GM11168 (cell line): ENCODE data around the gene DNM3.

Experiments used
- in situ Hi-C: fragments of 300-500 bp; cut with MboI; formaldehyde crosslinking; loops from one replicate; pipeline ENCODE4 v1.12.0; 2022; ENCODE audit warnings: low sequenced_read_pairs; ENCODE audit not compliant: unreplicated experiment

The DNM3 gene

DNA sequence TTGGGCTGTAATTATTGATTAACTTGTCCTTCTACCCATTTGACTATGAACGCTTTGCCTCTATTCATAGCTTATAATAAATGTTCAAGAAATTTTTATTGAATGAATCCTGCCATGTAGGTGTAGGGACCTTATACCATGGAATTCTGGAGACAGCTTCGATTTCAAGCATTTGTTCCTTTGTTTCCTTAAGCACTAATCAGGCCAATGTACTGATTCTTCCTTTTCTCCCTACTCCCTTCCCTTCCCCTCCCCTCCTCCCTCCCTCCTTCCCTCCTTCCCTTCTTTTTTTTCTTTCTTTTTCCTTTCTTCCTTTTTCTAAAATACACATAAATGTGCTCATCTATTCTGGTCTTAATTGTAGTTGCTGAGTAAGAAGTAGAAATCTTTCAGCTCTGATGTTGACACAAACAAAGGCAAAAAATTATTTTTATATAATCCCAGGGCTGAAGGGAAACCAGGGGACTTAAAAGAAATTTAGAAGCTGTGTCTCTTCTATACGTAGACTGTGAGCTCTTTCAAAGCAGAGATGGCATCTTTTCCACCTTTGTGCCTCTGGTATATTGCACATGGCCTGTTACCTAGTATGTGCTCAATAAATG is 24.9 kb upstream of the DNM3 start:
- in situ Hi-C loops = no loop called here

DNA sequence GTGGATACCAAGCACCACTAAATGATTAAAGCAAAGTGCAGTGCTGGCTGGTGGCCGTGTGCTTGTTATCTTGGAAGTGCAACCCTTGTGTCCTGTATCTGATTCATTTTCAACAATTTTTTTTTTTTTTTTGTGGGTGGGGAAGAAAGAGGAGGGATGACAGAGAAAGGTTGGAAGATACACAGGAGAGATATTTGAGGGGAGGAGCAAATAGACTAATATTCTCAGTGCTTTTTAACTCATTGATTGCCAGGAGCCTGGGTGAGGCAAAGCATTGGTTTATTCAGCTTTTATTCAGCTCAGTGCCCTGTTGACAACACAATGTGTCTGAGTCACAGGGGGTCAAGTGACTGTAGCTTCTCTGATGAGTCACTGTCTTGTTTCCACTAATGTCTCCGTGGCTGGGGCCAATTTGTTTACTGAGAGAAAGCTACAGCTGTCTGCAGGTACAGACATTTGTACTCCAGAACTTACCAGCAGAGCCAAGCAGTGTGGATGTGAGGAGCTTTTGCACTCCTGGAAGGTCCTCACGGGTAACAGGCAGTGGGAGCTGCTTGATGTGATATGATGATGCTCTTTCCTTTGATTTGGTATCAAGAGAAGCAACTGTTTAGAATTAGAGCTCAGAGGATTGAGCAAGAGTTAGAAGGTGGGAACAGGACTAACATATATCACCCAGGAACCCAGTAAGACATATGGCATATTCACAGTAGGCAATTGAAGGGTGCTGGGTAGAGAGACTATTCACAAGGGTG is 23.6 kb upstream of the DNM3 start:
- in situ Hi-C loops = no loop called here

DNA sequence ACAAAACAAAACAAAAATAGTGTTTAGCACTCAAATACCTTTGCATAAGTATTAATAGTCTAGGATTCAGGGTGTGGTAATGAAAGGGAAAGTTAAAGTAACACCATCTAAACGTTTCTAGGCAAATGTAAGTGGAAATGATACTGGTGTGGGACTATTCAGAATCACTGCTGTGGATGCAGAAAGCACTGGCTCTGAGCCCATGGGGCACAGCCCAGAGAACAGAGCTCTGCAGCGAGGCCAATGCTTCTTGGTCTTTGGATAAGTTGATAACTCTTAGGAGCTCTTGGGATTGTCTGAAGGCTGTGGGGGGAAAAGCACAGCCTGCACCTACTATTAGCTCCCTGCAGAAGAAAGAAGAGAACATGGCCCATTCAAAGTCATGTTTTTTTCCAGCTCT is 21.4 kb upstream of the DNM3 start:
- in situ Hi-C loops = no loop called here

DNA sequence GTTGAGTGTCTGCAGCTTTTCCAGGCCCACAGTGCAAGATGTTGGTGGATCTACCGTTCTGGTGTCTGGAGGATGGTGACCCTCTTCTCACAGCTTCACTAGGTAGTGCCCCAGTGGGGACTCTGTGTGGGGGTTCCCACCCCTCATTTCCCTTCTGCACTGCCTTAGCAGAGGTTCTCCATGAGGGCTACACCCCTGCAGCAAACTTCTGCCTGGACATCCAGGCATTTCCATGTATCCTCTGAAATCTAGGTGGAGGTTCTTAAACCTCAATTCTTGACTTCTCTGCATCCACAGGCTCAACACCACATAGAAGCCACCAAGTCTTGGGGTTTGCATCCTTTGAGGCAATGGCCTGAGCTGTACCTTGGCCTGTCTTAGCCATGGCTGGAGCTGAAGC is 14.3 kb upstream of the DNM3 start:
- in situ Hi-C loops = no loop called here

DNA sequence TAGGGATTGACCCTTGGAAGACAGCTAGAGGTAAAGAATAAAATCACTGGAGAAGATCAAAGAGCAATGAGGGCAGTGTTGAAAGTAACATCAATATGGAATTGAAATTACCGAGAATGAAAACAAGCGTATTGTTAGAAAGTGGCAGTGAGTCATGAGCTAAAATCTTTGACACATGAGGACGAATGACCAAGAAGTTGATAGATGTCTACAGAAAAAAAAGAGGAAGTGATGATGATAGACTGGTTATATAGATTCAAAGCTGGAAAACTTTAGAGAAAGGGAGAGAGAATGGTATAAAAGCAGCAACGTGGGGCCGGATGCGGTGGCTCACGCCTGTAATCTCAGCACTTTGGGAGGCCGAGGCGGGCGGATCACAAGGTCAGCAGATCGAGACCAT is 12.5 kb upstream of the DNM3 start:
- in situ Hi-C loops = no loop called here

DNA sequence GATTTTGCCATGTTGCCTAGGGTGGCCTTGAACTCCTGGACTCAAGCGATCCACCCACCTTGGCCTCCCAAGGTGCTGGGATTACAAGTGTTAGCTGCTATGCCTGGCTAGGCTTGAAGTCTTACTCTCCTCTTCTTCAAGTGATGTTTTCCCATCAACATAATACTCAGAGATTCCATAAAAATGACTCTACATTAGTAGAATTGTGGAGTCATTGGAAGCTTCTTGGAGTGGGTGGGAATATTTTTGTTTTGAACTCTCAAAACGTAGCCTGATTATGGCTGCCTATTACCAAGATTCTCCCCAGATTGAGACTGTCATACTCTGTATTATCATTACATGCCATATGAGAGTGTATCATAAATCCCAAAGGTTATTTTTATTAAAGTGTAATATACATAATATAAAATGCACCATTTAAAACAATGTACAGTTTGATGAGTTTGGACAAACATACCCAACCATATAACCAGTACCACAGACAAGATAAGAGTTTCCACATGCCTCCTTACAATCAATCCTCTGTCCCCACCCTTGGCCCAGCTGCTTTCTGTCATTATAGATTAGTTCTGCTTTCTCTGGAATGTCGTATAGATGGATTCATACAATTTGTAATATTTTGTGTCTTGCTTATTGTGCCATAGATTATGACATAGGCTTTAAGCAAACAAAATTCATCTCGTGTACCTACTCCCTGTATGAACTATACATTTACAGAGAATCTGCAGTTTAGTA is 8.0 kb upstream of the DNM3 start:
- in situ Hi-C loops = no loop called here

DNA sequence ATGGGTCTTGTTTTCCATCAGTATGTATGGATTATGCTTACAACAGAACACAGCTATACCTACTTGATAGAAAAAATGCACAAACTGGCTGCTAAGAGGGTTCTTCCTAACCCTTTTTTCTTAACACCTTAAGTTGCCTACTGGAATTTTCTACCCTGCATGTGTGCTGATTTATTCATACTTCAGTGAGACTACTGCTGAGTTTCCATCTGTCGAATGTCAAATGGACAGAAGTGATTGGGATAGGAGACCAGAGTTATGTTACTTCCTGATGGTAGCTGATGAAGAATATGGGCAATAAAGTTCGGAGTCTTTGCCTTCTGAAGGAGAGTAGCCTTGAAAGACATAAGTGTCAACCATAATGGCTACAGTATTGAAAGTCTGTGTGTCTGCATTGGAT is 6.5 kb upstream of the DNM3 start:
- in situ Hi-C loops = no loop called here

DNA sequence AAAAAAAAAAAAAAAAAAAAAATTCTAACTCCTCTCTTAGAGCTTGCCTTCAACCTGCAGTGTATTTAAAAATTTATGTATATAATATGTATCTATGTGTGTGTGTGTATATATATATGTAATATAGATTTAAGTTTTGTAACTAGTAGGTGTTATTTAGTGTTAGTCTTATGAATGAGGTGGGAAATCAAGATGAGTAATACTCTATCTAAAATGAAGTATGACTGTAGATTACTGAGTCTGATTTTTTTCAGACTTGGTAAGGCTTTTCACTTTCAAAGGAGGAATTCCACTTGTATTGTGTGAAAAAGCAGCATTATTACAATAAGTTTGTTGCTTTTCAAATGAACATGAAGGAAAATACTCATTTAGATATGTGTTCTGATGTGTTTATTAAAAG is 5.4 kb upstream of the DNM3 start:
- in situ Hi-C loops = no loop called here

DNA sequence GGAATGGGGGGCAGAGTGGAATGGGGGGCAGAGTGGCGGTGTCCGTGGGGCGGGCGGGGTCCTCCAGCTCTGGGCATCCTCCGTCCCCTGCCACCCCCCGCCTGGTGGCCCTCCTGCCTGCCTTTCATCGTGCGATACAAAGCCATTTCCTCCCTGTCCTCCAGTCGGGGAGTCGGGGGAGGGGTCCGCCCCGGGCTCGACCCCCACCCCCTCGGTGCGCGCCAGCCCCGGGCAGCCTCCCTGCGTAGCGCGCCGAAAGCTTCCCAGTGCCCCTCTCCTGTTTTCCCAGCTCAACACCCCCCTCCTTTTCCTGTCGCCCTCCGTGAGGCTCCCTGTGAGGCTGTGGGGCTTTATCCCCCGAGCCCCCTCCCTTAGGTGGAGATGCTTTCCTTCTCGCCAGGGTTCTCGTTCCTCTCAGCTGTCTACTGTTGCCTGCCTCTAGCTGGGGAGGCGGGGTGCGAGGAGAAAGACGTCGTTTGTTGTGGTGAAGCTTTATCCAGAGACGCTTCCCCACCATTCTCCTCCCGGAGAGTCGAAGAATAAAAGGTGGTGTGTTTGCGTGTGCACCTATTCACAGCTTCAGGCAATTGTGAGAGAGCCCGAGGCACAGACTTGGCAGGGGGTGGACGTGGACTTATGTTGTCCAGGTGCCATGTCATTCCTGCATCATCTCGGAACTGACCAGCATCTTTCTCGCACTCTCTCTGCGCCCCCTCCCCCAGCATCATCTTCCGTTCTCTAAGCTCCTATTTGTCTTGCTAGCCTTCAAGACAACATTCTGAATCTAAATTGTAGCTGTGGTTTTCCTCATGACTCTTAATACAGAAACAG is 848 bp downstream of the DNM3 start:
- in situ Hi-C loops = no loop called here

DNA sequence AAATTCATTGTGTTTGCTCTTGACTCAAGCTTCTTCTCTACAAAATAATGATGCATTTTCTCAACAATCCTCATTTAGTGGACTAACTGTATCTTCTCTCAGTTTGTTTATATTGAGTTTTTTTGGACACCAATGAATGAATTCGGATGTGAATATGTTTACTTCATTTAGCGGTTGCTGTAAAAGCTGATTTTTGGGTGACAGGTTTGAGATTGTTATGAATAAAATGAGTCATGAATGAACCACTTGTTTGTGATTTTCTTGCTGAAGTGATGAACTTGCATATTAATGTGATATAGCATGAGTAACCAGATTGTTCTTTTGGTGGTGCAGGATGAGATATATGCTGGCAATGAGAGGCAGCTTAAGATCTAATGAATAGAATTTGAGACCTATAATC is 3.1 kb downstream of the DNM3 start:
- in situ Hi-C loops = no loop called here

DNA sequence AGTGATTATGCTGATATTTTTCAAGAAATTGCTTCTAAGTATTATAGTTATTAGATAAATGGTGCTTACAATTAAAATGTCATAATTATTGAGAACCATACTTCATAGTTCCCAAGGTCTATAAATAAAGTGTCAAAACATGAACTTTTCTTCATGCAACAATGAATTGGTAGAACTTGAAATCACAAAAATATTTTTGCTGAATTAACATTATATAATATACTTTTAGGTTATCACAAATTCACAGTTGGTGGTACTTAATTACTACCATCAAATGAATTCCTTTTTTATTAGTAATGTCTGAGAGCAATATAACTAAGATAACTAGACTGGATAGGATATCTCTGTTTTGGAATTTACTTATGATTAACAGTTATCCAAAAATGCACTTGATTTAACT is 4.7 kb downstream of the DNM3 start:
- in situ Hi-C loops = no loop called here

DNA sequence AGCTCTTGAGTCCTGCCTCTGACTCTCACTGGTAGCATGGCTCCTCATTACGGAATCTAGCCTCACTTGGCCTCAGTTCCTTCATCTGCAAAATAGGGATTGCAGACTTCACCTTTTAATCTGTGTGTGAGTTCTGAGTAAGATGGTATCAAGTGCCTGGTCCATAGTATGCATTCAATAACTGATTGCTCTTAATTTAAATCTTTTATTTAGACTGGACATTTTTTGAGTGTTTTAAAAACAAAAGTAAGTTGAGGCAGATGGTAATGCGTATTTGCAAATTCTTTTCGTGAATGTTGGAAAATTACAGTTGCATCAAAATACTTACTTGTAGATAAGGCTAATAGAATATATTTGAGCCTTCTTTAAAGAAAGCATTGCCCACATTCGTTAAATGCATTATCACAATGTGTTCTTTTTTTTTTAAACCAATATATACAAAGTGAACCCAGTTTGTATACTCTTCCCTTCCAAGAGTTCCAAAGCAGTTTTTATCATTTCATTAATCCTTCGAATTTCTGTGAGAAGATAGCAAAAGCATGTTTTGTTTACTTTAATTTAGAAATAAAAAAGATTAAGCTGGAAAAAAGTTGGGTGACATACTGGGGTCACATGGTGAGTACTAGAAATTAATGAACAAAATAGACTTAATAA is 8.1 kb downstream of the DNM3 start:
- in situ Hi-C loops = no loop called here

DNA sequence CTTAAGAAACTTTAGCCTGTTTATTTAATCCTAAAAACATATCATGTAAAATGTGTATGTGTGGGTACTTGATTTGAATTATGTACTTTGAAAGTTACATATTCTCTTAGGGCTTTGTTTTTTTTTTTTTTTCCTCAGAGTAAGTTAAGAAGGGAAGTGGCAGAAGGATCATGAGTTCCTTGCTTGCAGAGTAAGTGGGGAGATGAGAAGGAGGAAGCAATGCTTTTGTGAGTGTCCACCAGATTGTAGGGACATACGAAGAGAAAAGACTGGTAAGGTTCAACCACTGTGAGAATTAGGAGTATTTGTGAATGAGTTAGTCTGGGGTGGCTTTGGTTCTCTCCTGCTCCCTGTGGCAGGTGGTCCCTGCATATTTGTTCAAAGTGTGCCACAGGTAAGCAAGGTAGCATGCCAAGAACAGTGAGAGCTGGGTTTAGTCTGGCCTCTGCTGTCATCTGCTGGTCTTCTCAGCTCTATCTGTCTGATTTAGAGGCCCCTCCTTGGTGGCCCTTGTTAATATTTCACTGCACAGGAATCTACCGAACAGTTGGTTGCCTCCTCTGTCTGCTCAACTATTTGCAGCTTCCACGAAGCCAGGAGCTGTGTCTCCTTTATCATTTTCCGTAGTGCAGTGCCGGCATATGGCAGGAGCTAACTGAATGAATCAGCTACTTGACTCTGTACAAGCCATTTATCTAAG is 9.5 kb downstream of the DNM3 start:
- in situ Hi-C loops = no loop called here

DNA sequence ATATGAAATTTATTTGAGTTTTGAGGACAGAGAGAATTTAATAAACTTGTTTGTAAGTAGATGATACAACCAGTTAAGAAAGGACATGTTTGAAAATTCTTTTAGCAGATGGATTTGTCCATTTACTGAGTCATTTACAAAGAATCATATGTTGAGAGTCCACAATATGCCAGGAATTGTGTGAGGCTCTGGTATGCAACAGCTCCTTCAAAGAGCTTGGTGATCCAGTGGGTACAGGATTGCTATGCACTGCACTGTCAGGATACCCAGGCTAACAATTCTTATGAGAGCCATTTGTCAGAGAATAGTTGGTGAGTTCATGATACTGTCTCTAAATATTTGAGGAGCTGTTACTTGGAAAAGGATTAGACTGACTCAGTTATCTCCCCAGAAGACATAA is 11.0 kb downstream of the DNM3 start:
- in situ Hi-C loops = no loop called here

DNA sequence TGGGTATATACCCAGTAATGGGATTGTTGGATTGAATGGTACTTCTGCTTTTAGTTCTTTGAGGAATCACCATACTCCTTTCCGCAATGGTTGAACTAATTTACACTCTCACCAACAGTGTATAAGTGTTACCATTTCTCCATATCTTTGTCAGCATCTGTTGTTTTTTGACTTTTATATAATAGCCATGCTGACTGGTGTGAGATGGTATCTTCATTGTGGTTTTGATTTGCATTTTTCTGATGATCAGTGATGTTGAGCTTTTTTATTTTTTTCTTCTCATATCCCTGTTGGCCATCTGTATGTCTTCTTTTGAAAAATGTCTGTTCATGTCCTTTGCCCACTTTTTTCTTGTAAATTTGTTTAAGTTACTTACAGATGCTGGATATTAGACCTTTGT is 14.1 kb downstream of the DNM3 start:
- in situ Hi-C loops = no loop called here

DNA sequence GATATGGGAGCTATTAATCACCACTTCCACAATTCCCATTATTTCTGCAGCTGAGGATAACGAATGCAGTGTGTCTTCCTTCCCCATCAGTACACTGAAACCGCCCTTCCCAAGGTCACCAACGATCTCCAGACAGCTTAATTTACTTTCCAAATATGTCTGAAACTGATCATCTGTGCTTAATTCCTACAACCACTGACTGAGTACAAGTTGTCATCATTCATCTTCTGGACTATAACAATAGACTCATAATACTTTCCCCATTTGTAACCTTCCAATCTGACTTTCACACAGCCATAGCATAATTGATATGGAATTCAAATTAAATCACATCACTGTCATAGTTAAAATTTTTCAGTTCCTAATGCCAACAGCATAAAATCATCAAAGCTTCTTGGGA is 17.4 kb downstream of the DNM3 start:
- in situ Hi-C loops = no loop called here

DNA sequence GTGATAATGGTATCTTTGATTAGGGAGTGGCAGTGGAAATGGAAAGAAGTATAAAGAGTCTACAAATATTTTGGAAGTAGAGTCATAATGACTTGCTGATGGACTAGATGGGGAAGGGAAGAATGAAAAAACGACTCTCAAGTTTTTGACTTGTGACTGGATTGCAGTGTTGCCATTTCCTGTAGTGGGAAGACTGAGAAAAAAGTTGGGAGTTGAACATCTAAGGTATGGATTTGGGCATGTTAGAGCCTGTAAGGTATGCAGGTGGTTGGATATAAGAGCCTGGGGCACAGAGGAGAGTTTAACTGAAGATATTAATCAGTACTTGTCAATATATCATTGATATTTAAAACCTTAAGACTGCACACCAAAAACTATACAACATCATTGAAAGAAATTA is 19.4 kb downstream of the DNM3 start:
- in situ Hi-C loops = no loop called here

DNA sequence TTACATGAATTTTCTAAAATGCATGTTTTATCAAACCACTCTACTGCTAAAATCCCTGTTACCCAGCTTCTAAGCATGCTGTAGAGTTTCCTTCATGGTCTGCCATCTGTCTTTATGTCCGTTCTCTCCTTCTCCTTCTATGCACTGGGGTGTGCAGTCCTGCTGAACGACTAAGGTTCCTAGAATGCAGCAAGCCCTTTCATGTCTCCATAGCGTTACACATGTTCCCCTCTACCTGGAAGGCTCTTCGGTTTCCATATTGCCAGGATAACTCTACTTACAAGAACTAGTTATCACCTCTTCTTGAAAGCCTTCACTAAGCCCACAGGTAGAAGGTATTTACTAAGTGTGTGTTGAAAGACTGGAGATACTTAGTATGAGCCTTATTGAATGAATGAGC is 22.2 kb downstream of the DNM3 start:
- in situ Hi-C loops = no loop called here

DNA sequence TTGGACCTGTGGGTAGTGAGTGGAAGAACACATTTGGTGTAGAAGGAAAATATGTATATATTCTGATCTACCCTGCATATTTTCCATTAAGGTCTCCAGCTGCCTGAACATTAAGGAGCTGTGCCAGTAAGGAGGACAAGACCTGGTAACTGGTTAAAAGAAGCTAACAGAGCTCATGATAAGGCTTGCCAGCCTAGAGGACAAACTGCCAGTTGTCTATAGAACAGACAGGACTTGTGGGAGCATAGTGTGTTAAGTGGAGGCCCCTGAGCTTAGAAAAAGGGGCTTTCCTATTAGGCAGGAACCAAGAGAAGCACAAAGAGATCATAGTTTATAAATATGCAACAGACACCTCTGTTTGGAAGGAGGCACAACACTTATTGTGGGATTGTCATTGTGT is 23.0 kb downstream of the DNM3 start:
- in situ Hi-C loops = no loop called here

DNA sequence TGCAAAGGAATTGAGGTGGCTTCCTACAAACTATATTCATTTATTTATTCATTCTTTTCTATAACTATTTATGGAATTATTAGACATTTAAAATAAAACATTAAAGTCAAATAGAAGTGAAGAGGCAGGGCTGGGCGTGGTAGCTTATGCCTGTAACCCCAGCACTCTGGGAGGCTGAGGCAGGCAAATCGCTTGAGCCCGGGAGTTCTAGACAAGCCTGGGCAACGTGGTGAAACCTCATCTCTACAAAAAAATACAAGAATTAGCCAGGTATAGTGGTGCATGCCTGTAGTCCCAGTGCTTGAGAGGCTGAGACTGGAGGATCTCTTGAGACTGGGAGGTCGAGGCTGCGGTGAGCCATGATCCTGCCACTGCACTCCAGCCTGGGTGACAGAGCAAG is 23.8 kb downstream of the DNM3 start:
- in situ Hi-C loops = no loop called here
